CD1c-positive myeloid dendritic cell (primary cell): Measurements from ENCODE around the gene P2RY14.

Experiments
- DNase-seq: peaks from one replicate; pipeline ENCODE4 v3.0.0-alpha.2; 2016; ENCODE audit errors: extremely low spot score

The P2RY14 gene

DNA sequence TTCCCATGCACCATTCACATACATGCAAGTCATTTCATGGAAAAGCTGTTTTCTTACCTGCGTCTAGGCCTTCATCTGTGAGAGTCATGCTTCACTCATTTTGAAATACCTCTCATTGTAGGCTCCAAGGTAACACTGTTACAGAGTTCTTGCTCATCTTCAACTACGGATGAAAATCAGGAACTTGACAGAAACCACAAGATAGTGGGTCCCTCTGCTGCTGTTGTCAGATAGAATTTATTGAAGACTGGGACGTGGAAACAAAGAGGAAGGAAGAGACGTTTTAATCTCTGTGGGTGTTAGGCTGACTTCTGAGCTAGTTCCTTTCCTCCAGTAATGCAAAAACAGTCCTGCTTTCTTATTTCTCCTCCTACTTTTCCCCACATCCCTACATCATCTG is at the start of gene P2RY14:
TSS of gene P2RY14 (minus strand) at position 313 of the 400 bp plus-strand sequence. CDS start 64,226 bp downstream, outside the sequence.
- DNase-seq, result peak; percentile 82

DNA sequence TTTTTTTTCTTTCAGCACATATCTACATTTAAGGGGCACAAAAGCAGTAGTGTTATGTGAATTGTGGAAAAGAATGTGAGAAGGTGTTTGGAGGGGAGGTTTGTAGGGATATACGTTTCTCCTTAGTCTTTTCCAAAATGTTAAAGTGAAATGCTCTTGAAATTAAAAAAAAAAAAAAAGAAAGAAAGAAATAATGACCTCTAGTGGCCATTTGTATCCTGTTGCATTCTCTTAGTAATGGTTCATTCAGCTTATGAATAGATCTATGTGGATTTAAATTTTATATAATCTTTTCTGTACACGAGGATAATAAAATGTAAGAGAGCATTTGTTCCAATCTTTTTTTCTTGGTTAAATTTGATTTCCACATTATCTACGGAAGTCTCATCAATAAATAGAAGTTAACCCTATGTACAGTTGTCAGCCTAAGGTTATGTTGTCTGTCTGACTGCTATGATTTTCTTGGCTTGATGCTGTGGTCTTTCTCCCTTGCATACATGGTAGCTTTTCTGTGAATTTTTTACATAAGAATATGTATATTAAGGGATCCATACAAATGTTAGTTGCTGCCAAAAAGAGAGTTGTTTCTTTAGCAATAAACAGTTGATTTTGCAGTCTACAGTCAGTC is 49.3 kb upstream of the P2RY14 start:
- DNase-seq, result peak; percentile 31

DNA sequence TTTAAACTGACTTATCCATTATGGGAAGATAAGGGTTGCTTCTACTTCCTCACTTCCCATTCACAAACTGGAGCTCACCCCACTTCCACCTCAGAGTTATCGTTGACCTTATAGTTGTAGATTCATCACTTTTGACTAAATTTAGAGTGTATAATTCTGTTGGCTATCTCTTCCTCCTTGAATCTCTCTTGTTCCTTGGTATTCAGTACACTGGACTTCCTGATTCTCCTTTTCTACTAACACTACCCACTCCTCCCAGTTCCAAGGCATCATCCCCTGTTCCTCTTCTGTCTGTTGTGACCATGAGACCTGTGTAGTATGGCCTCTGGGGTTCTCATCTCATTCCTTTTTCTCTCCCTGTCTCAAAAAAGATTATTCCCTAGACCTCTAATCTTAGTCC is 44.2 kb upstream of the P2RY14 start:
- peak; percentile 68 for DNase-seq

DNA sequence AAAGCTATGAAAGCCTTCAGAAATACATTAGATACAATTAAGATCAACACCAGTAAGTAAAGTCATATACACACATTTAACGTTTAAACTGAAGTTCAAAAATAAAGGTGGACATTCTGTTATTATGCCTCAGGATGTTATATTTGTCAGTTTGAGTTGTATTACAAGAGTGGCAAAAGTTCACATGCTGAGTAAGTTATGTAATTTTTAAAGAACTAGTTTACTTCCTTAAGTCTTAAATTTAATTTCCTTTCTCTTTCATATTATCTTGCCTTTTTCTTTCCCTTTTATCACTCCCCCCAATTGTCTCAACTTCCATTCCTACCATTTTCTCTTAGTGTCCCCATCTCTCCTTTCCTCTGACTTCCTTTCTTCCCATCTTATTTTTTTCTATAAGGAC is 43.2 kb upstream of the P2RY14 start:
- DNase-seq, result peak; percentile 21

DNA sequence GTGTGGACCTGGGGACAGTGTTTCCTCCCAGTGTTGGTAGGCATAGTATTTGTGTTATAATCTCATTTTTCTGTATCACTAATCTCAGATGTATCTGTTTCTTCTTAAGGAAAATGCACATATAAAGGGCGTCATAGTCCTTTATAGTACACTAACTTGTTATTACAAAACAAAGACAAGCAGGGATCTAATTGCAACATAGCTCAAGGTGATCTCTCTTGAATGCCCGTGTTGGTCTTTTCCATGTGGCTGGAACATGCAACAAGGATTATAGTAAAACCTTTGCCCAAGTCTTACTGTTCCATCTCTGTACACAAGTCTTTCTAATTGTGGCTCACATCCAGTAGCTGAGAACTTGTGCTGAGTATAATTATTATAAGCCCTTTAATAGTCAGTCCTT is 41.8 kb upstream of the P2RY14 start:
- no peak for DNase-seq

DNA sequence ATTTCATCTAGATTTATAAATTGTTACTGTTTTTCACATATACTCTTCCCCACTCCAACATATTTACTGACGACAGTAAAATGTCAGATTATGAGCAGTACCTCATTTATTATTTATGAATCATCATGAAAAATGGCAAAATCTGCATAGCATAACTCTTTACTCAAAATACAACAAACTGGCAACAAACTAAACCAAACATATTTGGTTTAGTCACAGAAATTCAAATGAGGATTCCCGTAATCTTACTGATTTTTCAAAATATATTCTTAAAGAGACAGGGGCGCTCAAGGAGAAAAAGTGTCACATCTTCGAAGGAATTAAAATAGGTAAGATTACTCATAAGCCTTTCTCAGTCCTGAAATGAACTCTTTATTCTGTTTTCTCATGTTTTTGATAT is 41.3 kb upstream of the P2RY14 start:
- DNase-seq, result no peak

DNA sequence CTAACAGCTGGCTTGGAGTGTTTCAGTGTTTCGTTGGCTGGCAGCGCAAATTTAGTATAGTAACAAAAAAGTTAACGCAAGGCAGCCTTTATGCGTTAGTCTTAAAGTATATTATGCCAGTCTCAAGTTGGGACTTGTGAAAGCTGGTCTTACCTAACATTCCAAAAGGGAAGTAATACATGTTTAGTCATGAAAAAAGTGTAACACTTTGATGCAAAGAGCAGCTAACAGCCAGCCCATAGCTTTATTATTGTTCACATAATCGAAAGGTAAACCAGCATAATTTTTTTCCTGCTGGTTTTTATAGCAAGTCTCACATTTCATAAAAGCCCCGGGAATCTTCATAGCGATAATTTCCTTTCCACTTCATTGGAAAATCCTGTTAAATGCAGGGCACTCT is 40.6 kb upstream of the P2RY14 start:
- DNase-seq, result peak; percentile 67

DNA sequence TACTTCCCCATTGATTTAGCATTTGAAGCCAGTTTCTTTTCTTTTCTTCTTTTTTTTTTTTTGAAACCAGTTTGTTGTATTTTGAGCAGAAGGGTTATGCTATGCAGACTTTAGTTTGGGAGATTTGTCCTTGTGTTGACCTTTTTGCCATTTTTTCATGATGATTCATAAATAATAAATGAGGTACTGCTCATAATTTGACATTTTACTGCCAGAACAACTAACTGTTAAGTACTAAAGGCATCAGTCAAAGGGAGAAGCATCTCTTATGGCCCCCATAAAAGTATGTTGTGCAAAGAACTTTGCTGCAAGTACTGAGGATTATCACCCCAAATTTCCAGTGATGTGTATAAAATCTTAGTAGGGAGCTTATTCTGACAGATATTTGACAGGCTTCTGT is 40.0 kb upstream of the P2RY14 start:
- no peak for DNase-seq

DNA sequence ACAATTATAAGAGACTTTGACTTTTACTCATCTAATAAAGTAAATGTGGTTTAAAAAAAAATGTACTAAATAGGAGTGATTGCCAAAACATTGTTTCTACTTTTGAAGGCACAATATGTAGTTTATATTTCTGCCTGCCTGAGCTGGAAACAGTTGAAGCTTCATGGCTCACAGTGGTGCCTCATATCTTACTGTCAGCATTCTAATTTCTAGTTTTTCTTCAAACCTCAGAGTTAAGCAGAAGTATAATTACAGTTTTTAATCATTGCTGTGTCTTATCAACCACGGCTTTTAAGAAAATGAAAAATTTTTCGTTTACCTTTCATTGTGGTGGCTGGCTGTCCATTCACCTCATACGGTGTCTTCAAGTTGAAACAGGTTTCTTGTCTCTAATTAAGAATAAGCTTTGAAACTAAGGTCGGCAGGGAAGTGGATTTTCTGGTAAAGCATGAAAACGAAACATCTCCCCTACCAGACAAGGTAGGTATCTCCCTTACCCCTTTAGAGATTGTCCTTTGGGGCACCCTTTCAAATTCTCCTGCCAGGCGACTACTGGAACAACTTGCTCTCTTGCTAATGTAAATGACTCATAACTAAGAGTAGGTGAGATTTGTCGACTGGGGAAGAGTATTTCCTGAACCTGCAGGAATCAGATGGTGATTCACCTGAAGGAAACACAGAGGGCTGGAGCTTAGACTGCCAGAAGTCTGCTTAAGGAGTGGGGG is 38.1 kb upstream of the P2RY14 start, which contains the start of gene GPR87:
TSS of gene GPR87 (minus strand) at position 554 of the 725 bp plus-strand sequence. CDS start 16,720 bp downstream, outside the sequence.
- DNase-seq, result no peak

DNA sequence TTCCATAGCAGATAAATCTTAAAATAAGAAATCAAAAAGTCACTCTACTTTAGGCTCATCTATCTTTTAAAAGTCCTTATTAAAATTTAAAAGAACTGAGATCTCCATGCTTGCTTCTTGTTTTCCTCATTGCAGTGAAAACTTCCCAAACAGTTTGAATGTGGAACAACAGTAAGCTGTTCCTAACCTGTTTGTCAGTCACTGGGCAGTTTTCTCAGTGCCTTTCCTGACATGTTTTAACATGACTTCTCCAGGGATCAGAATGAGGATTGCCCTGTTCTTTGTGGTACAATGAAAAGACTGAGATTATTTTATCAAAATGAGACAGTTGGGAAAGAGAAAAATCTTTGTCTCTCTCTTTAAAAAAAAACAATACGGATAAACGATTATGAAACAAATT is 37.5 kb upstream of the P2RY14 start:
- DNase-seq, result no peak

DNA sequence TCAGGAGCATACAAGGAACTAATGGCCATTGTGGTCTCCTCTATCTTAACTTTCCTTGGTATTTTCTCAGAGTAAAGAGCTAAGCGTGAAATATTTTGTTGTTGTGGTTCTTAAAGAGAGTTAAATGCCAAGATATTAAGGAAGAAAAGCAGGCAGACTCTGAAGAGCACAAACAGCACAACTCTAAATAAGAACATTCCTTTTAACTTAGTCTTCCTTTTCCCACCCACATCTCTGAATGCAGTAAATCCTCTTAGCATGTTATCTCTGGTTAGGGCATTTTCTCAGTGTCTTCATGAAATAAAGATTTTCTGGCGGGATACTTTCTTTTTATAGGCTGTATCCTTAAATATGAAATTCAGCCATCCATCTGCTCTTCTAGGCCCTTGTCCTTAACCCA is 36.8 kb upstream of the P2RY14 start:
- no peak for DNase-seq

DNA sequence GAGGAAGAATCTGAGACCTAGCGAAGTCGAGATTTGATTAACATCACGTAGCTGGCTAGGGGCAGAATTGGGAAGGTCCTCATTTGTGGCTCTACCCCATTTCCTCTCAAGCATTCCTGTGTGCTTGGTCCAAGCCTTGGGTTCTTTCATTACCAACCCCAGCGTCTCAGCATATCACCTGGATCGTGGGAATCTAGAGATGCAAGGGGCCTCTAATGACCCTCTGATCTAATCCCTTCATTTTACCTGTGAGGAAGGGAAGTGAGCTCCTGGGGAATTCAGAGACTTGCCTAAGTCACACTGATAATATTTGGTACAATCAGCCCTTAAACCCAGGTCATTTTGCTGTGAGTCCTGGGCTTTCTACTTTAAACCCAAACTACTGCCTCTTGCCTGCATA is 36.3 kb upstream of the P2RY14 start:
- DNase-seq, result no peak

DNA sequence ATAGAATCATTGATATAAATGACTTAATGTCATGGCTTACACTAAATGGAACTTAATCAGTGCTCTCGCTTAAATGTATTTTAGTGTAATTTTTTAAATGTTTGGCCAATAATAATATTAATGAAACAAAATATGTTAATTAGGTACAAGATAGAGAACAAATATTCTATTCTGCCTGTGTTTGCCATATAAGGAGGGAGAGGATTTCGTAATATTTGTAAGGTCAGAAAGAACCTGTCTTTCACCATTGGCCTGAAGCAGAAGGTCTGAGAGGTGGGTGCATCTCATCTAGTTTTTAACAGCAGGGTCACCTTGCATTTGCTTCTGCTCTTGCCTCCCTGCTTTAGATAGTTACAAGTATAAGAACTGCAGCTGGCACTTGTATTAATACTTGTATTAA is 35.8 kb upstream of the P2RY14 start:
- no peak for DNase-seq

DNA sequence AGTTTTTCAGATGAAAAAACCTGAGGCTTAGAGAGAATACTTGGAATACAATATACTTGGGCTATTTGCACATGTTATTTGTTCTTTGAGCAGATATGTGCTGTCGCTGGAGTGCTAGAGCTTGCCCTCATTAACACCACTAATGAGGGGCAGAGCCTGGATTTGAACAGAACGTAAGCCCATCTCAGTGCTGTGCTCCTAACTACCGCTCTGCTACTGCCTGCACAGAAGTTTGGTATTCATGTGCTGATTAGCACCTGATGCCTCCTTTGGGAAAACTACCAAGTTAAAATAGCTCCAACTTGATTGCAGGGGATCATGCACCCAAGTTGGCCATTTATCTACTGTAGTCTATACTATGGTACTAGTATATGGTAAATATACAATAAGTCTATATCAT is 34.6 kb upstream of the P2RY14 start:
- no peak for DNase-seq

DNA sequence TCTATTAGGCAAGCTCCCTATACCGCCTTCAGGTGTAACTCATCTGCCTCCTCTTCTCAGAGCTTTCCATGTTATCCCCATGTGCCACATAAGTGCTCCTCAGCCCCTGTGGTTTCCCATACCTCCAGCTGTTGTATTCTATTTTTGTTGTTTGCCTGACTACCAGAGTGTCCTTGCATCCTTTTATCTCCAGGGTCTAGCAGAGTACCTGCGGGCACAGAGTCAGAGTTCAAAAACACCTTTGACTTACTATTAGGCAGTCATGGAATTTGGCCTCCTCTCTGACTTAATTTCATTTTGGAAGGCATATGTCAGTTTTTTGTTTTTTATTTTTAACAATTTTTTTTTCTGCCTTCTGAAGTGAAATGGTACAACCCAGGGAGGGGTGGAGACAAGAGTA is 31.2 kb upstream of the P2RY14 start:
- no peak for DNase-seq

DNA sequence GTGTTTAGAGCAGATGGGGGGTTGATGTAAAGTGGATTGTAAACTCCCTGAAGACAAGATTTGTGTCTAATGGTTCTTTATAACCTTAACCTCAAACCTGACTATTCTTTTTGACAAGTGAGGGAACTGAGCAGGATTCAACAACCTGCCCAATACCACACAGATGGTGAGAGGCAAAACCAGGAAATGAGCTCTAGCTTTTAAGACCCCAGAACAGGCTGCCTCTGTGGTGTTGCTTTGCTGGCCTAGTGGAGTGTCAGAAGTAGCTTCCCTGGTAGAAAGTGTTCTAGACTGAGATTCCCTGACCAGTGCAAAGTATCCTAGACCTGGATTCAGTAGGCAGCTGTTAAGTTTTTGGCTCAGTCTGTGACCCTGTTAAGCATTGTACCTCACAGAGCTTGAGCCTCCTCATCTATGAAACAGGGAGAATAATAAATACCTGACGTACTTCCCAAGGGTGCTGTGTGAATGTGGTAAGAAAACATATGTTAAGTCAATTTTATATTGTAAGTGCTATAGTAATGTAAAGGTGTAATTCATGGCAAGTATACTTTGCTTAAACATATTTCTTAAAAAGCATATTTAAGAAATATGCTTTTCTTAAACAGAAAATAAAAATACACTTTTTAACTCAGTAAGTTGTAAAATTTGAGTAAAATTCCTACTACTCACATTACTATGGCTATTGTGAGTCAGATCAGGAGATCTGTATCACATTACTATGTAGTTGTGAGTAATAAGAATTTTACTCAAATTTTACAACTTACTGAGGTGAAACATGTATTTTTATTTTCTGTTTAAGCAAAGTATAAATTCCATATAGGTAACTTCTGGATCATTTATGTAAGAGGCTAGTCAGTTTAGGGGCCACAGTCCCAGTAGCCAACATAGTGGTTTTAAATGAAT is 29.5 kb upstream of the P2RY14 start:
- no peak for DNase-seq

DNA sequence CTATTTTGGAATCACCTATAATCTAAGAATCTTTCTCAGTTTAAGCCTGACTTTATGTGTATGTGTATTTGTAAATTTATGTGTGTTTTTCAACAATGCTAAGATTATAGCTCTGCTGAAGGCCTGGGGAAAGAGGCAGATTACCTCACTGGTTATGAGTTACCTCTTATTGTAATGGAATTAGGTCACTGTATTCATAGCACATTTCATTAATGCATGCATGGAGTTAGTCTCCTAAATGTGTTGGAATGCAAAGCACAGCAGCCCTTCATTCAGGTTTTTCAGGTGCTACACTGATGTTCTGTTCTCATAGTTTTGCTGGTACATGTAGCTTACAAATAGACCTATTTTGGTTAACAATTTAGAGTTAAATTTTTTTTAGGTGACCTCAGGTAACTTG is 28.8 kb upstream of the P2RY14 start:
- DNase-seq, result no peak

DNA sequence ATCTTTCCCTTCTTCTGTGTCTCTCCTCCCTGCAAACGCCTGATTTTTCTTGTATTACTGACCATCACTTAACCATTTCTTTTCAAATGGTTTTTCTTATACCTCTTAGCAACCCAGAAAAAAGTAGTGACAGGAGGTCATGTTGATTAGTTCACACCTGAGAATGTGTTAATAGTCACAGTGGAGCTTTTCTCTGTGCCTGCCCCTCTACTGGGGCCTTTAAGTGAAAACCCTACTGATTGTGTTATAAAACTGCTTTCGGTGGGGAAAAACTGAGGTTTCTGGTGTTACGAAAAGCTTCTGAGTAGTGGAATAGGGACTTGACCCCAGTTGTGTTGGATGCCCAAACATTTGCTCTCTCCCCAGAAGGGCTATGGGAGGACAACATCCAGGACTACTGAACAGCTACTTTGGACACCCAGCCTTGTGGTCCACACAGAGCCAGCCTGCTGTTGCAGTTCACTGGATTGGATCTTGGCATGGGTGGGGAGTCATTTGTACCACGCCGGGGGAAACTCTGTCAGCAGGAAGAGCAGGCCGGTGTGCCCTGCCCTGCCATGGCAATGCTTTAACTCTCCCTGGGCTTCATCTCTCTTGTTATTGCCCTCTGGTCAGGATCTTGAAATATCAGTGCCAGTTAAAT is 27.9 kb upstream of the P2RY14 start:
- no peak for DNase-seq

DNA sequence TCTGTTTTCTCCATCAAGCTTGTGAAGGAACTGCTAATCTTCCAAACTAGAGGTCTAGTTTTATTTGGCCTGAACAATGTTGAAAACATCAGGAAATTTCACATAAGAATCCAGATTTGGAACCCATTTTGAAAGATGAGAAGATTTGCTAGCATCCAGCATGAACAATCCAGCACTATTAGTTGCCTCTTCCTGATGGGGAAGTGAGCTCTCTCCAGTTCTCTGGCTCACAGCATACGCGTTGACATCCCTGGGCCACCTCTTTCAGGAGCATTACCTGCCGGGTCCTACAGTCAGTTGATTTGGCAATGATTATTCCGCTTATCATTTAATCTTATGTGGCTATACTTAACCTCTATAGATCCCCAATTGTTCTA is 27.4 kb upstream of the P2RY14 start:
- no peak for DNase-seq

DNA sequence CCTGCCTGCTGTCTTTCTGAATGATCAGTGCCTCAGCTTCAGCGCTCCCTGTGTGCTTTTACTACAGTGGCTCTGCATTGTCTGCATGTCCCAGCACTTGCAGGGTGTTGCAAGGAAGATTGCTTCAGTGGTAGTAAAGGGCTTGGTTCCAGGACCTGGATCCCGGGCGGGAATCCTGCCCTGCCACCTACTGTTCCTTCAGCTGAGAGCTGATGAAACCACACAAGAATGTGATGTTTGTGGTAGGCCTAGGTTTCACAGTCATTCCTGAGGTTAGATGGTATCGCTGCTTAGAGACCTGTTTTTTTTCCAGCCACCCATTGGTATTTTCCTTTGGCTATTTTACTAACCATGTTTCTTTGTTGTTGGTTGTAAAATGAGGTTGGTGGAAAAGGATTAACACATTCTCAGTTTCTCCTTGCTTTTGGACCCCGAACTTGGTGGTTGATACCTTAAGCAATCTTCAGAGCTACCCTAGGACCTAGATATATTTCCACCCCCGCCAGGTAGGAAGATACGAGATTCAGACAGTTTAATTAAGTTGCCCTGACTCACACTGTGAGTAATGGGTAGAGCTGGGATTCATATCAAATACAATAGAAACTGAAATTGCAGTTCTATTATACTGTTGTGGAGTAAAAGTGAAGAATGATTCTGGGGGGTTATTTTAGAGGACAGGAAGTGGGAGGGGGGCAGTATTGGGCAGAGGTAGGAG is 26.9 kb upstream of the P2RY14 start:
- no peak for DNase-seq

DNA sequence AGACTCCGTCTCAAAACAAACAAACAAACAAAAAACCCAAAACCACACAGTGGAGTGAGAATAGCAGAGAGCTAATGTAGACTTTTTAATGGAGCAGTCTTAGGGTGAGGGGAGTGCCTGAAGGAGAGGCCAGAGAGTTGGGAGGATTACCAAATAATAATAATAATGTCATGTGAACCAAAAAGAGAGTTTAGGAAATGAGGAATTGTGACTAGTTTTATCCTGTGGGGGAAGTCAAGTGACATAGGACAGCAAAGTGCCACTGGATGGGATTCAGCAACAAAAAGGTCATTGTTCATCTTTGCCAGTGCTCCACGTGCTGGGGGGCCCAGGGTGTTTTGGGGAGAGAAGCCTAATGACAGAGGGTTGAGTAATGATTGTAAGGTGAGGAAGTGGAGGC is 25.4 kb upstream of the P2RY14 start:
- no peak for DNase-seq
